Measurements from ENCODE around the gene IRF8.

The IRF8 gene

DNA sequence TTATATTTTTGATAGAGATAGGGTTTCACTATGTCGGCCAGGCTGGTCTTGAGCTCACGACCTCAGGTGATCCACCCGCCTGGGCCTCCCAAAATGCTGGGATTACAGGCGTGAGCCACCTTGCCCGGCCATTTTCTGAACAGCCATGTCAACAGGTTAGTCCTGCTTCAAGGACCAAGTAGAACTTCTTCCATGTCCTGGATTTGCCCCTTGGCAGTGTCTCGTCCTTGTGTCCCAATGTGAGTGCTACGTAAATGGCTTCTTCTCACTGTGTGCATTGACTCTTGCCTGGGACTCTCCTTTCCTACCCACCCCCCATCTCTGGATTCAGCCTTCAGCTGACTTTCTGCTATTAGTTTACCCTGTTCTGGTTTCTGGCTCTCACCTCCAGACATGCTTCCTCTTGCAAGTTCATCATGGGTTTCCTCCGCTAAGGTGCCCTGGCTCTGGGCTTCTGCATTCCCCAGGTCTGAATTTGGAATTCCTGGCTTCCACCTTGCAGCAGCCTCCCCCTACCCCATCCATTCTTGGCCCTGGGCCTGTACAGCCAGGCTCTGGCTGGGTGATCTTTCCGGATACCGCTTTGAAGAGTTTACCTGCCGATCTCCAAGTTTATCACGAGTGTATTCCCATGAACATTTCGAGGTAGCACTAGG is 14.0 kb upstream of the IRF8 start:
- Mint-ChIP-seq H3K4me1 (no peaks in the 10 kb centered on the region), H3K9me3 (no peaks in the 10 kb centered on the region), H3K4me3 (no peak overlapping the region), H3K27ac (no peak overlapping the region), H3K27me3 (ENCODE audit: low read depth, poor library complexity) (peaks cover 81% of the 10 kb centered on the region), H3K36me3 (ENCODE audit: low read depth) (no peaks in the 10 kb centered on the region)
- TF ChIP-seq, protein P1, sequence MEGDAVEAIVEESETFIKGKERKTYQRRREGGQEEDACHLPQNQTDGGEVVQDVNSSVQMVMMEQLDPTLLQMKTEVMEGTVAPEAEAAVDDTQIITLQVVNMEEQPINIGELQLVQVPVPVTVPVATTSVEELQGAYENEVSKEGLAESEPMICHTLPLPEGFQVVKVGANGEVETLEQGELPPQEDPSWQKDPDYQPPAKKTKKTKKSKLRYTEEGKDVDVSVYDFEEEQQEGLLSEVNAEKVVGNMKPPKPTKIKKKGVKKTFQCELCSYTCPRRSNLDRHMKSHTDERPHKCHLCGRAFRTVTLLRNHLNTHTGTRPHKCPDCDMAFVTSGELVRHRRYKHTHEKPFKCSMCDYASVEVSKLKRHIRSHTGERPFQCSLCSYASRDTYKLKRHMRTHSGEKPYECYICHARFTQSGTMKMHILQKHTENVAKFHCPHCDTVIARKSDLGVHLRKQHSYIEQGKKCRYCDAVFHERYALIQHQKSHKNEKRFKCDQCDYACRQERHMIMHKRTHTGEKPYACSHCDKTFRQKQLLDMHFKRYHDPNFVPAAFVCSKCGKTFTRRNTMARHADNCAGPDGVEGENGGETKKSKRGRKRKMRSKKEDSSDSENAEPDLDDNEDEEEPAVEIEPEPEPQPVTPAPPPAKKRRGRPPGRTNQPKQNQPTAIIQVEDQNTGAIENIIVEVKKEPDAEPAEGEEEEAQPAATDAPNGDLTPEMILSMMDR (IDR thresholded peaks at IDR 0.05), result no peak
- DNase-seq, result no peak

DNA sequence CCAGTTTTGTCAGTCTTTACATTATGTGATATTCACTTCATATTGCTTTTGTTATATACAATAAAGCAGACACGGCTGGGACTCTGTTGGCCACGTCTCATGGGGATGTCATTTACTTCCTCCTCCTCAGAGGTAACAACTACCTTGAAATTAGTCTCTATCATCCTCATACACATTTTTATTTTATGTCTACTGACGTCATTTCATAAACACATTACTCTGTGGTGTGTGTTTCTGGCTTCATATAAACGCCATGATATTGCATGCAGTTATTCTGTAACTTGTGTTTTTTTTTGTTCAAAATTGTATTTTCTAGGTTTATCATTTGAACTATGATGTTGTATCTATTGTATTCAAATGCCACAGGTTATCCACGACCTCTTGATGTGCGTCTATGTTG is 13.4 kb upstream of the IRF8 start:
- no peaks in the 10 kb centered on the region for H3K36me3 Mint-ChIP-seq (ENCODE audit: low read depth)
- no peak overlapping the region for H3K4me3 Mint-ChIP-seq
- no peaks in the 10 kb centered on the region for H3K4me1 Mint-ChIP-seq
- no peaks in the 10 kb centered on the region for H3K9me3 Mint-ChIP-seq
- TF ChIP-seq, protein P1 (IDR thresholded peaks at IDR 0.05), result no peak
- no peak for DNase-seq
- peaks cover 80% of the 10 kb centered on the region for H3K27me3 Mint-ChIP-seq (ENCODE audit: low read depth, poor library complexity)
- H3K27ac Mint-ChIP-seq, result no peak overlapping the region

GRCh38 chr16:85888405-85889331 is 10.3 kb upstream of the IRF8 start:
- no peak for DNase-seq
- Mint-ChIP-seq H3K27me3 (ENCODE audit: low read depth, poor library complexity) (peaks cover 85% of the 10 kb centered on the region), H3K9me3 (no peaks in the 10 kb centered on the region), H3K27ac (no peak overlapping the region), H3K4me1 (peaks cover 16% of the 10 kb centered on the region), H3K36me3 (ENCODE audit: low read depth) (no peaks in the 10 kb centered on the region), H3K4me3 (no peak overlapping the region)
- TF ChIP-seq, protein P1 (IDR thresholded peaks at IDR 0.05), result no peak

- Mint-ChIP-seq H3K36me3 (ENCODE audit: low read depth) (no peaks in the 10 kb centered on the region), H3K9me3 (no peaks in the 10 kb centered on the region), H3K27ac (no peak overlapping the region), H3K4me1 (peaks cover 18% of the 10 kb centered on the region), H3K27me3 (ENCODE audit: low read depth, poor library complexity) (peaks cover 85% of the 10 kb centered on the region), H3K4me3 (no peak overlapping the region)
- TF ChIP-seq, protein P1 (IDR thresholded peaks at IDR 0.05), result no peak
- no peak for DNase-seq
These were observed 7.8 kb upstream of the IRF8 start for GRCh38 chr16:85891033-85891775.

DNA sequence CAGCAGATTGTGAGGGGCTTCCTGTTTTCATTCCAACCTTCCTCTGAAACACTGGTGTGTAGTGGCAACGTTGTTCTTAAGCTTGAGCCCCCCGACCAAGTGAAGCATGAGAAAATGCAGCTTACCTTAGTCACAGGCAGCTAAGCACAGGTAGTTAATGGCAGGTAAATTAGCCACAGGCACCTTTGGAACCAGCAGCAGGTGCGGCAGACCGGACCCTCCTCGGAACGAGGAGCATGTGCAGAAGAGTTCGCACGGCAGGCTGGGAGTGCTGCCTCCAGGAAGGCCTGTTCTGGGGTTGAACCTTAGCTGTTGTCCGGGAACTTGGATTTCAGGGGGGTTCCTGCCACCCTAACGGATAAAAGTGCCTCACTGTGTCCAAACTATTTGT is 7.2 kb upstream of the IRF8 start:
- no peak overlapping the region for H3K27ac Mint-ChIP-seq
- TF ChIP-seq, protein P1 (IDR thresholded peaks at IDR 0.05), result no peak
- no peaks in the 10 kb centered on the region for H3K36me3 Mint-ChIP-seq (ENCODE audit: low read depth)
- H3K9me3 Mint-ChIP-seq, result no peaks in the 10 kb centered on the region
- peaks cover 18% of the 10 kb centered on the region for H3K4me1 Mint-ChIP-seq
- no peak overlapping the region for H3K4me3 Mint-ChIP-seq
- H3K27me3 Mint-ChIP-seq (ENCODE audit: low read depth, poor library complexity), result peaks cover 86% of the 10 kb centered on the region
- no peak for DNase-seq

Data from nephron progenitor cell (in vitro differentiated cells).